GM21717 (cell line): Measurements from ENCODE around the gene WEE1.
"Not testable (repeated sequence)": the region's sequence is repeated elsewhere in the genome, so short reads cannot be mapped to it uniquely, and the experiment has no call there.

Source experiments
- ATAC-seq: cut with Tn5 transposase; IDR thresholded peaks from one replicate; pipeline ENCODE4 v1.9.1; 2021; ENCODE audit warnings: mild to moderate bottlenecking, moderate library complexity; ENCODE audit not compliant: unreplicated experiment

WEE1 gene

GRCh38 chr11:9619004-9619403, 45.5 kb downstream of the WEE1 start:
- no peak for ATAC-seq

GRCh38 chr11:9619971-9620370, 46.5 kb downstream of the WEE1 start:
- ATAC-seq = no peak

- ATAC-seq = not testable (repeated sequence)
Measured at GRCh38 chr11:9622353-9622752, 48.9 kb downstream of the WEE1 start.

GRCh38 chr11:9623053-9623452, 49.6 kb downstream of the WEE1 start:
- ATAC-seq = not testable (repeated sequence)

GRCh38 chr11:9624448-9624847, 51.0 kb downstream of the WEE1 start:
- no peak for ATAC-seq

- no peak for ATAC-seq
Measured at GRCh38 chr11:9625162-9625561, 51.7 kb downstream of the WEE1 start.

- ATAC-seq = no peak
Measured at GRCh38 chr11:9625728-9626127, 52.3 kb downstream of the WEE1 start.

- no peak for ATAC-seq
Measured at GRCh38 chr11:9626496-9627394, 53.3 kb downstream of the WEE1 start.

- ATAC-seq = no peak
Measured at GRCh38 chr11:9629064-9629463, 55.6 kb downstream of the WEE1 start.

- no peak for ATAC-seq
Measured at GRCh38 chr11:9633679-9634078, 60.2 kb downstream of the WEE1 start.

GRCh38 chr11:9636691-9637090, 63.2 kb downstream of the WEE1 start:
- ATAC-seq = no peak

GRCh38 chr11:9639099-9639498, 65.6 kb downstream of the WEE1 start:
- no peak for ATAC-seq
